GM21447 (cell line): Measurements from ENCODE around the gene TSHZ2.

Source experiments
- ATAC-seq: cut with Tn5 transposase; IDR thresholded peaks from one replicate; pipeline ENCODE4 v1.9.1; 2021; ENCODE audit not compliant: unreplicated experiment

TSHZ2 gene

DNA sequence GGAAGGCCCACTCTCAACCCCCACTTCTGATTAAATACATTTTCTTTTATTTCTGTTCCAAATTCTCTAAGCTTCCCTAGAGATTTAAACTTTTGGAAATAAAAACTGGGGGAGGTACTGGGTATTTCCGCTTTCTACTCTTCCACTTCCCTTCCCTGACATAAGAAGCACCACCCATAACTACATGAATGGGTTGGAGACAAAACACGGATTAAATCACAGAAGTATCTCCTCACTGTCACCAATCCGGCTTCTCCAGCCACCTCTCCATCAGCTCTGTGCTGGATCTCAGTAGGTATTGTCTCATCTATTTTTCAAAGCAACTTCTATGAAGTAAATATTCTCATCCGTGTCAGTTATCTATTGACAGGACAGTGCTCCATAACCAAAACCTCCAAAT is 150.7 kb downstream of the TSHZ2 start:
- ATAC-seq = no peak

DNA sequence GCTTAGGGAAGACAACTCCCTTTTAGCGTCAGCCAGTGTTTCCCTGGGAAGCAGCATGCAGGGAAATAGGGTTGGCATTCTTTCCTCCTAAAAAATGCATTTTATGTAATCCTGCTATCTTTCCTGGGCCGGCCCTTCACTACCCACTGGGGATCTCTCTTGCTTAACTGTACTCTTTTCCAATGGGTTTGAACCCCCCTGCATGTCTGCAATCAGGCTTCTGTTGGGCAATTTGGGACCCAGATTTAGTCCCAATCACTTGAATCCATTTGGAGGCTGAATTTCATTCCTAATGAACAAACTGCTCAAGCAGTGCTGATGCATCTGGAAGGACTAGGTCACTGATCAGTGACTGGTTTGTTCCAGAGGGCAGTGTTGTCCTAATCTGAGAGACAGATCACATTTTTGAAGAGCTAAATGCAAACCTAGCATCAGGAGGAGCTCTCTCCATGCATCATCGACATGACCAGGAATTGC is 152.0 kb downstream of the TSHZ2 start:
- no peak for ATAC-seq

DNA sequence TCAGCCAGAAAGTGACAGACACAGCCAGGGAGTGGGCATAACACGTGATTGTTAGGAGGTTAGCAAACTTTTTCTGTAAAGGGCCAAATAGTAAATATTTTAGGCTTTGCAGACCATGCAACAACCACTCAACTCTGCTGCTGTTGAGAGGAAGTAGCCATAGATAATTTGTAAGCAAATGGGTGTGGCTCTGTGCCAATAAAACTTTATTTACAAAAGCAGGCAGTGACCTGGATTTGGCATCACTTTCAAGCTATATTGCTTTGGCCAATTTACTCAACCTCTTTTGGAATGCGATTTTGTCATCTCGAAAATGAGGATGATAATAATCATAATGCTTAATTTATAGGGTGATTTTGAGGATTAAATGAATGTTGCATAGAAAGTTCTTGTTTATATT is 152.6 kb downstream of the TSHZ2 start:
- no peak for ATAC-seq

DNA sequence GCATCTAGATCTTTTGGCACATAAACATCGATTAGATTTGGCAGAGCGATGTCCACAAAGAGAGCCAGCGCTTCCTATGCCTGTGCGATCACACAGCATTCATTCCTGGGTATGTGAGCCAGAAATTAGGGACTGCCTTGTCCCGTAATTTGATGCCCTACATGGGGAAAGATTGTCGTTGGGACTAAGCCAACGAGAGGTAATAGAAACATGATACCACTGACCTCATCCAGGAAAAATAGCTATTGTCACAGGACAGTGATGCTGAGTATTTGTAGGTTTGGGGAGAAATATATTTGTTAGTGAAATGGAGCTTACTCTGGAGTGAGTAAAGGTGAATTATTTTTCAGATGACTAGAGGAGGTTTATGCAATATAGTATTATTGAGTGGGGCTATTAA is 154.0 kb downstream of the TSHZ2 start:
- ATAC-seq = no peak

DNA sequence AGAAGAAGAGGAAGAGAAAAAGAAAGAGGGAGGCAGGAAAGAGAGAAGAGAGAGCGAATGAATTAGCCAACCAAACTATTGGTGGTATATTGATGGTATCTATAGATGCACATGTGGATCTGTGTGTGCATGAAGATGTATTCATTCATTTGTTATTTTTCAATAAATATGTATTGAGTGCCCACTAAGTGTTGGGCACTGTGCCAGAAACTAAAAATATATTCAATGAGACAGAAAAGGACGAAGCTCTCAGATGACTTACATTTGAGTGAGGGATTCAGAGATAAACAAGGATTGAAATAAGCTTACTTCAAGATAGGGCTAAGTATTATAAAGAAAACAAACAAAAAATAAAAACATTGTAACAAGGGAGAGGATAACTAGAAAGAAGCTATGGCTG is 154.9 kb downstream of the TSHZ2 start:
- no peak for ATAC-seq

DNA sequence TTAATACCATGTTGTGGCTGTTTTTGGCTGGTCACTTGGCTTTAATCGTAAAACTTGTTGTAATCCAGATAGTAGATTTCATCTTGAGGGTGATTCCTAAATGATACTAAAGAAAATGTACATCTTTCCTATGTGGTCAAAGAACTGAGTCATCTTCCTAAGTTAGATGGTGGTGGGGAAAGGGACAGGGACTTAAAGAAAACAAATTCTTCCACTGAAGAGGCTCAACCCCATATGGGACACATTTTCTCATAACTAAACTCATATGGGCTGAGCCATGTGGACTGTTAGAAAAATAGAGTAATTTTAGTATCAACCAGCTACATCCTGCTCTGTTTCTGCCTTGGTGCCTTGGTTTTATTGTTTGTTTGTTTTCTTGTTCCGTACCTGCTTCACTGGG is 155.8 kb downstream of the TSHZ2 start:
- ATAC-seq = no peak

DNA sequence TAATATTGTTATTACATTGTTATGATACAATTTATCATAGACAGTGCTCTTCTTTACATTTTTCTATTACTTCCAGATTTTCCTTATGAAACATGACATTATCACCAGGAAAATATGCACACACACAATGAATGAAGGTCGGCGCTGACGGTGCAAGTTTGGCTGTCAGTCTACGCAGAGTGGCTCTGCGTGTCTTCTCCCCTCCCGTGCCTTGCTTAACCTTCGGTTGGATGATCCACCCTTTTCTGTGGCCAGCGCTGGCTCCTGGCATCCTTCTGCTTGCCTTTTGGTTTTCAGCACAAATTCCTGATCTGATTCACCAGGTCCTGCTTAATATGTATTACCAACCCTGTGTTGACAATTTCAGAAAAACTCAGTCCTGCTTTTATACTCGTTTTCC is 157.4 kb downstream of the TSHZ2 start:
- ATAC-seq = no peak

DNA sequence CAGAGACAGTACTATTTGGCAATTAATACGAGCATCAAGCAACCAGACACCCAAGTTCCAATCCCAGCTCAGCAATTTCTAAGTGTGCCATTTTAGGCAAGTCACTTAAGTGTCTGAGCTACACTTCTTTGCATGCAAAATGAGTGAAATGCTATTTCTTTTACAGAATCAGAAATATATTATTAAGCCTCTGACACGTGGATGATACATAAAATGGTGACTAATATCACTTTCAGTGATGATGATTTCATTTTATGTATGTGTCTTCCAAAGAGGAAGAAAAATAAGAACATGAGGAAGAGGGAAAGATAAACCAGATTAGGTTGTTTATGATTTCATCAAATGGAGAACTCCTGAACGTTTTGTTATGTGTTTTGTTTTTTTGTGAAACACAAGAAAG is 158.6 kb downstream of the TSHZ2 start:
- ATAC-seq = no peak

DNA sequence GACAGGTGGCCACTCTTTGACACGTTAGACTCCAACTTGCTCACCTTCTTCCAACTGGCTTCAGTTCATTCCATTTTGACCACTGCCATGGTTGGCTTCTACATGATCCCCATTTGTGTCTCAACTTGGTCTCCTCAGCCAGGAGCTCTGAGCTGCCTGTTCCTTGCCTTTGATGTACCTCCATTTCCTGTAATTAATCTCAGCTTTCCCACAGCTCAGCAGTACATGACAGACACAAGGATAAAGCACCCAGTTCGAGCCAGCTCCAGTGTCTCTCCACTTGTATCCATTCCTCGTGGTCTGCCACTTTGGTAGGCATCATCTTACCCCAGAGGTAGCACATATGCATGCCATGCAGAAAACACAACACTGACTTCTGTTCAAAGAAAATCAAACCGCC is 161.0 kb downstream of the TSHZ2 start:
- ATAC-seq = no peak

DNA sequence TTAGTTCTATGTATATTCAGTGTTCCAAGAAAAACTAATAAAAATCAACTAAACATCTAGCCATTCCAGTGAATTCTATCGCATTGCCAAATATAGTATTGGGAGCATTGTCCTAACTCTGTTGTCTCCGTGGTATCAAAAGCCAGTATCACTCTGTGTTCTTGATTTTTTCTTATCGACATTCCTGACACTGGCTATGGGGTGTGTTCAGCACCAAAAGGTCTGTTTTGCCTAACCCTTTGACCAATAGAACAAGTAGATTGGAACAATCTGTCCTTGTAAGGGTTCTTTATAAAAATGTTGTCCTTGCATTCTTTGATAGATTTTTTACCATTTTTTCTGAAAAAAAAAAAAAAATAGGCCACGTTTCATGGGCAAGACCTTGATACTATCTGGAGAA is 161.5 kb downstream of the TSHZ2 start:
- no peak for ATAC-seq

DNA sequence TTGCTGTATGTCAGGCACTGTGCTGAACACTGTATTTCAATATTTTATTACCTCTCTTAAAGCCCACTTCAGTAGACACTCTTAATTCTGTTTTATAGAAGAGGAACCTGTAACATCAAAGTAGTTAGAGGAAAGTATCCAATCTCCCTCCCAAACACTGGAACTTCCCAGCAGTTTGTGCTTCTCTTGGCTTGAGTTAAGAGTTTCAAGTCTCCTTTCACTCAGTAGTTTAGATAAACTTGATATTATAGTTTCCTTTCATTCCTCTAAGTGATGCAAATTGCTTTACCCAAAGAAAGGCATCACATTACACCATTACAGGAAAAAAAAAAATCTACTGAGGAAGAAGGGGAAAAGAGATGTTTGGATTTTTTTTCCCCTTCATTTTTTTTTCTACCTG is 164.3 kb downstream of the TSHZ2 start:
- ATAC-seq = no peak

DNA sequence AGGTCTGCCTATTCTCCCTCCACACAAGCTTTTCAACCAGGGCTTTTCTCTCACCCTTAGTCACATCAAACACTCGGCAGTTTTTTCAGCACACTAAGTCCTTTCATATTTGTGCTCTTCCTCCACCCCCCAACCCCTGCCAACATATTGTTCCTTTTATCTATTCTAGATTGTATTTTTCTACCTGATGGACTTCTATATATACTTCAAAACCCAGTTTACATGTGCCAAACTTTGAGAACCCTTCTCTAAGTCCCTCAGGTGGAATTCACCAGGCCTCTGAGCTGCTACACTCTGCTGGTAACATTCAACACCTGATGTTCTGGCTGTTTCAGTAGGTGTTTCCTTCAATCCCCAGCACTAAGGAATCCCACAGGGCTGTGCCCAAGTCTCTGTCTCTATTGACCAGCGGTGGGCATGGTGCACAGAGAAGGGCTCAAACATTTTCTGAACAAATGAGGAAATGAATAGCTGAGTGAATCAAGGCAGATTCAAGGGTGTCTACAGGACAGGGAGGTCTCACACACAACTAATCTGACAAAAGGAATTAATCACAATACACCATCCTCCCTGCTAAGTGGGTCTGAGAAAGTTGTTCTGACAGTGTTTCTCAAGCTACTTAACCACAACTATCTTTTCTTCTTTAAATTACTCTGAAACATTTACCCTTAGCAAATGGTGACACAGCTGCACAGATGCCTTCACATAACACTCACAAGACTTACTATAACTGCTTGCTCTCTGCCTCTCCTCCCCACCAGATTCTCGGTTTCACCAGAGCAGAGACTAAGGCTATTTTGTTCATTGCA is 166.5 kb downstream of the TSHZ2 start:
- ATAC-seq = peak; percentile 88

DNA sequence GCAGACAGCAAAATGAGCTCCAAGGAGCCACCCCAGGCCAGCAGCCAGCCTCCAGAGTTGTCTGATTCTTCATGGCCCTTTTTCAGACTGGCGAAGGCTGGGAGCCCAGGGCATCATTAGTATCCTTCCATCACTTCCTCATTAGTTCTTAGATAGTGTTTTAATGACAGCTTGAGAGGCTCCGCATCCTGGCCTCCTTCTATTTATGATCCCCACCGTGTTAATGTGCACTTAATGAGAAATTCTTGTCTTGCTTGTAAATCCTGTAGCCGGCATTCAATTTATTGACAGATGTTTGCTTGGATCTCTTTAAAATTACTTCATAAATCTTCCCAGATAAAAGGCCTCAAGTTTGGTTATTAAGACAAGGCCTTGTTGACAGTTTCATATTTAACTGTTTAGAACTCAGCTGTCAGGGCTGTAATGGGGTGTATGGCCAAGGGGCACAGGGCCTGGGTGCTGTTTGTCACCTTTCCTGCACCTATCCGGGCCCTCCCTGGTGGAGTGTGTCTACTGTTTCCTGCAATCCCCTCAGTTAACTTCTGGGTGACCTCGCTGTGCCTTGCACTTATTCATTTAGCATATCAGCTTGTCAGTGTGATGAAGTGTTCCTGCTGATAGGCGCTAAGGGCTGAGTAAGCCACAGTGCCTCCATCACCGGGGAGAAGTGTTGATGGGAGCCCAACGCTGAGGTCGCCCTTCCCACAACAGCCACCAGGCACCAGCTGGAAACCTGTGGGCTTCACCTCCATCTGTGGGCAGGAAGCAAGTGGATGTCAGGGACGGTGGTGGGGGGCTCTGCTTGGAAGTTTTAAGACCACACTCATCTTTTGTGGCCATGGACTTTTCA is 169.3 kb downstream of the TSHZ2 start:
- no peak for ATAC-seq

DNA sequence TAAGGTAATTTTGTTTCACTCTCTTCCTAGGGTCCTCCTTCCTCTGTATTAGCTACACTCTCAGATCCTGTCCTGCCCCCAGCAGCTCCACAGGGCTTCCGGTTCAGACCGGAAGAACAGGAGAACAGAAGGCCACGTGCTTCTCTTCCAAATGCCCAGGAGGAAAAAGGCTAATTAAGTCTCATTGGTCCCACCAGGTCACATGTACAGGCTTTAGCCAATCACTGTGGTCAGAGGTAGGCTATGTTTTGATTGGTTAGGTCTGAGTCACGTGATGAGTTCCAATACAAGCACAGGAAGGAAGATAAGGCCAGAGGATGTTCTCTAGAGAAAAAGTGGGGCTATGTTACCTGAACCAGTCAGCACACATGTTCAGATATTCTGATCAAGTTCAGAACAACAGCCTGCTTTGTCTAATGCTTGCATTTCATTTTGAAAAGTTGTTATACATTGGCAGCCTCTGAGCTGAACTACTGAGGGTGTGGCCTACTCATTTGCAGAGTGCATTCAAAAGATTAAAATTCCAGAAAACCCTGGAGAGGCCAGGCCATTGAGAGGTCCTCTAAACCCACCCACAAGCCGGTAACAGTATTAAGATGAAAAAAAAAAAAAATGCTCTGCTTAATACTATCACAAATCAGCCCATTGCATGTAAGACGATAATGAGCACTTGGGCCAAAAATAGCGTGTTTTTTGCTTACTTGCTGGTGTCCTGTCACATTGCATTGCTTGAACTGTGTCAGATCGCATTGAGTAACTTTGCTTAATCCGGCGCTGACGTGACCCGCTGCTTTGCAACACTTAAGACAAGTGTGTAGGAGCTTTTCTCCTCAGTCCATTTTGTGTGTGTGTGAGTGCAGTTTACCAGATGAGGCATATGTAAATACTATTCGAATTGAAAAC is 170.3 kb downstream of the TSHZ2 start:
- no peak for ATAC-seq

DNA sequence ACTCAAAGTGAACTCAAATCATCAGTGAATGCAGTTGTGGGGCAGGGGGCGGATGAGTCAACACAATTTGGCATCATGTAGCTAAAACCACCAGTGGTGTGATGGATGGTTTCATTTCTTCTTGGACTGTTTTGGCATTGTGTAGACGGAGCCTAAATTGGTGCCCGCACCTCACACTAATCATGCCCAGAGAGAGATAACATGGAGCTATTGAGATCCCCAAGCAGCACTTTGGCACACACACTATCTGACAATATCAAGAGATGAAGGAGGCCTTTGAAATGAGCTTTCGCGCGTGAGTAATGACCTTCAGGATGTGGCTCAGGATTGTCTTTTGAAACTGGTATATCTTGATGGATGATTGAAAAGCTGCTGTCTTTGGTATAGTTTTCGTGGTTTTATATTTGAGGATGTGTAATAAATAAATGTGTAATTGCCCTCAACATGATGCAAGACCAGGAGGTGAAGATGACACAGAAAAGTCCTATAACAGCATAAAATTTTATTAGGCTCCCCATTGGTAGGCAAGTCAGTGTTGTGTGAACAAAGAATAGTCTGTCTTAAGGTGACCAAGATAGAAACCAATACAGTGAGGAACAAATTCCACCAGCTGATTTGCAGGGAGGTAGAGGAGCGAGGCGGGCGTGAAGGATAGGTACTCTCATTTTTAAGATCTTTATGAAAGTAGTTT is 174.2 kb downstream of the TSHZ2 start:
- ATAC-seq = no peak

DNA sequence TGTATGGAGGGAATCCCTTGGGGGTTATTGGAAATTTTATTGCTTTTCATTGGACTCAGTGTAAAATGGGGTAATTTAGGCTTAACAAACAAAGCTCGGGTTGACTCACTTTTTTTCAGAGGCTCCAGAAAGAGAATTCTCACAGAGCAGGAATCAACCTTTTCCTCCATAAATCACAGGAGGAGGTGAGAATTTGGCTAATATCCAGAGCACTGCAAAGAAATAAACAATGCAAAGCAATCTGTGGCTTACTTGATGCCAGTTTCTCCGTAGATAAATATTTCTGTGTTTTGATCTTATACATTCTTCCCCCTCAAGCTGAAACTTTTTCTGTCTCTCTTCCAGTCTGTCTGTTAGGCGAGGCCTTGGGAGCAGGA is 176.6 kb downstream of the TSHZ2 start:
- ATAC-seq = no peak

DNA sequence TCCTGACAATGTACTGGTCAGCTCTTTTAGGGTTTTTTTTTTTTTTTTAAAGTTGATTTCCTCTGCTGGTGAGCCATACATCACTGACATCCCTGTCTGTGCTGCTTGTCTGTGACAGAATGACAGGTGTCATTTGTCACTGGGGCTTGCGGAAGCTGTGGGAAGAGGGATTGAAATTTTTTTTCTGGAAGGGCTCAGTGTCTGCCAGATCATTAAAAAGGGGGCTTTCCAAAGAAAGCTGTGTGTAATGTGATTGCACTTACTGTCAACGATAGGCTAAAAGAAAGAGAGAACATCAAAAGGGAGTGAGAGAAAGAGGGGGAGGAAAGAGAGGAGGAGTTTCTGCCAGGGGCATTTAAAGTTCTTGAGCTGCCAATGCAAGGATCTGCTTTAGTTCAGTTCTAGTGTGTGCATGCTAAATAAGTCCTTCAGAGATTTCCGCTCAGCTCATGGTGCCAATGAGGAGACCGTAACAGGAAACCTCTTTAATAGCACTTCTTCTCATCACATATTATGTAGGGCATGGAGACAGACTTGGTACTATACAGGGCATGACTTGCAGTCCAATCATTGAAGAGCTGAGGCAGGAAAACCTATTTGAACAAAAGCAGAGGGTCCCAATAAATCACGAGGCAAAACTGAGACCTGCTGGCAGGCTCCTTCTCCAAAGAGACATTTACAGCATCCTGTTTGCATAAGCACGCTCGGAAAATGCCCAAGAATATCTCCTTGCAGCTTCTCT is 177.2 kb downstream of the TSHZ2 start:
- no peak for ATAC-seq

DNA sequence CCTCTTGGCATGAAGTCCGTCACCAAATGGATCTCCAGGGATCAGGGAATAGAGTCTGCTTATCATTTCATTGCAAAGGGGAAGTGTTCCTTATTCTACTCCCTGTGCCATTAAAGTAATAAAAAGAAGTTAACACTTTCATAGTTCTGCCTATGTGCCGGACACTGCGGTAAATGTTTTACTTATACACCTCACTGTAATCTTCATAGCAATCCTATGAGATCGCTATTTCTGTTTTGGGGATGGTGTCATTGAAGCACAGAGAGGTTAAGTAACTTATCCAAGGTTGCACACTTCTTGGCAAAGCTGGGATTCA is 177.7 kb downstream of the TSHZ2 start:
- no peak for ATAC-seq

DNA sequence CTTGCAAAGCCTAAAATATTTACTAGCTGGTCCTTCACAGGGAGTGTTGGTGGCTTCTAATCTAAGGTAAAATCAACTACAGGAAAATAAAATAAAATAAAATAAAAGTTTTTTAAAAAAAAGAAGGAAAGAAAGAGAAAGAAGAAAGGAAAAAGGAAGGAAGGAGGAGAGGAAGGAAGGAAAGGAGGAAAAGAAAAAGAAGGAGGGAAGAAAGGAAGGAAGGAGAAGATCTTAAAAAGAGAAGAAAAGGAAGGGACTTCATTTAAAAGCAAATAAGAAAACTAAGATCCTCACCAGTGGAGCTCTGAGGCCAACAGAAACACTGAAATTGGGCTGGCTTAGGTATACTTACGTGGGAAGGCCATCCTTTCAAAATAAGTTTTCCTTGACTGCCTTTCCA is 178.4 kb downstream of the TSHZ2 start:
- ATAC-seq = no peak

DNA sequence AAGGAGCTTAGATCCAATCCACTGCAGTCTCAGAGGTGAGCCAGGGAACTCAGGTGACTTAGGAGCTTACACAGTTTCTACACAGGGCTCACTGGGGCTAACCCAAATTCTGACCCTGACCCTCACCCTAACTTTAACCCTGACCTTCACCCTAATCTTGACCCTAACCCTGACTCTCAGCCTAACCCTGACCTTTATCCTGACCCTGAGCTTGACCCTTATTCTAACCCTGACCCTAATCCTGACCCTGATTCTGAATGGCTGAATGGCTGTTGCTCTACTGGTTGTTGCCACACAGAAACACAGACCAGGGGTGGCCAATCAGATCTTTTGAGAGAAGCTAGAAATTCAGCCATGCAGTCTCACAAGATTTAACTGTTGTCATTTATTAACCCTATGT is 180.1 kb downstream of the TSHZ2 start:
- no peak for ATAC-seq
